GM19328 (cell line): ENCODE results near the gene ATCAY.
"Not testable (repeated sequence)": the region's sequence is repeated elsewhere in the genome, so short reads cannot be mapped to it uniquely, and the experiment has no call there.

Experiments
- ATAC-seq: cut with Tn5 transposase; IDR thresholded peaks from one replicate; pipeline ENCODE4 v1.9.1; 2021; ENCODE audit warnings: mild to moderate bottlenecking, moderate library complexity; ENCODE audit not compliant: unreplicated experiment

ATCAY gene

GRCh38 chr19:3898426-3898825 is 17.9 kb downstream of the ATCAY start:
- ATAC-seq: no peak

- ATAC-seq: no peak
Observed at GRCh38 chr19:3899531-3900294, 19.2 kb downstream of the ATCAY start.

- no peak for ATAC-seq
Observed at GRCh38 chr19:3902317-3902973, 22.0 kb downstream of the ATCAY start.

- no peak for ATAC-seq
Observed at GRCh38 chr19:3904233-3904632, 23.7 kb downstream of the ATCAY start.

GRCh38 chr19:3907626-3908265 is 27.3 kb downstream of the ATCAY start:
- no peak for ATAC-seq

- no peak for ATAC-seq
Observed at GRCh38 chr19:3908266-3909054, 28.0 kb downstream of the ATCAY start.

GRCh38 chr19:3910105-3910504 is 29.6 kb downstream of the ATCAY start:
- no peak for ATAC-seq

- no peak for ATAC-seq
Observed at GRCh38 chr19:3914199-3914598, 33.7 kb downstream of the ATCAY start.

- ATAC-seq: no peak
Observed at GRCh38 chr19:3916033-3916432, 35.5 kb downstream of the ATCAY start.

- no peak for ATAC-seq
Observed at GRCh38 chr19:3919793-3920192, 39.3 kb downstream of the ATCAY start.

GRCh38 chr19:3923096-3923758 is 42.7 kb downstream of the ATCAY start:
- no peak for ATAC-seq

- ATAC-seq: no peak
Observed at GRCh38 chr19:3923912-3924311, 43.4 kb downstream of the ATCAY start.

GRCh38 chr19:3931041-3931440 is 50.6 kb downstream of the ATCAY start:
- no peak for ATAC-seq

- ATAC-seq: no peak
Observed at GRCh38 chr19:3932931-3933810, 52.7 kb downstream of the ATCAY start, which contains the start of gene NMRK2. Gene NMRK2 (plus strand): TSS chr19:3933069. CDS start chr19:3933672, 603 bp downstream.

GRCh38 chr19:3936506-3937442 is 56.3 kb downstream of the ATCAY start:
- no peak for ATAC-seq

- ATAC-seq: not testable (repeated sequence)
Observed at GRCh38 chr19:3938300-3938950, 57.9 kb downstream of the ATCAY start.

GRCh38 chr19:3942790-3943409 is 62.4 kb downstream of the ATCAY start:
- ATAC-seq: no peak
